ACC112 (cell line): ENCODE measurements around the gene IFT81.
"Not testable (repeated sequence)": the region's sequence is repeated elsewhere in the genome, so short reads cannot be mapped to it uniquely, and the experiment has no call there.

Experiments
- H2AFZ ChIP-seq: fragments of 200-600 bp; sonication (generic); one replicate; pipeline ENCODE4 v1.6.0; 2017; ENCODE audit warnings: antibody characterized with exemption, low read length; ENCODE audit not compliant: unreplicated experiment
- H3K27ac ChIP-seq: fragments of 200-600 bp; sonication (generic); 2 replicates; pipeline ENCODE4 v1.5.1; 2014; ENCODE audit warnings: low read depth, mild to moderate bottlenecking, antibody characterized with exemption, low read length, moderate library complexity
- H3K27me3 ChIP-seq: fragments of 200-600 bp; sonication (generic); 2 replicates; pipeline ENCODE4 v1.6.1; 2014; ENCODE audit warnings: mild to moderate bottlenecking, antibody characterized with exemption, low read length, moderate library complexity, mixed read lengths; ENCODE audit not compliant: insufficient read depth
- H3K36me3 ChIP-seq: fragments of 200-600 bp; sonication (generic); 2 replicates; pipeline ENCODE4 v1.6.1; 2016; ENCODE audit warnings: mild to moderate bottlenecking, antibody characterized with exemption, low read length, moderate library complexity, mixed read lengths; ENCODE audit not compliant: insufficient read depth
- H3K4me1 ChIP-seq: fragments of 200-600 bp; sonication (generic); one replicate; pipeline ENCODE4 v1.6.1; 2016; ENCODE audit warnings: low read length, mixed read lengths; ENCODE audit not compliant: insufficient read depth, unreplicated experiment, control insufficient read depth
- H3K4me3 ChIP-seq: fragments of 200-600 bp; sonication (generic); 2 replicates; pipeline ENCODE4 v1.5.1; 2014; ENCODE audit warnings: mild to moderate bottlenecking, low read depth, low read length
- H3K79me2 ChIP-seq: fragments of 200-600 bp; sonication (generic); one replicate; pipeline ENCODE4 v1.6.0; 2016; ENCODE audit warnings: low read length; ENCODE audit not compliant: control insufficient read depth, unreplicated experiment, insufficient read depth

IFT81 gene

GRCh38 chr12:110205931-110206330 is 81.8 kb downstream of the IFT81 start:
- Histone ChIP-seq H3K27ac (no peak overlapping the region), H2AFZ (no peak overlapping the region), H3K79me2 (no peaks in the 10 kb centered on the region), H3K36me3 (0 out of 2 replicates have a peak, but pooled peaks cover 7% of the 10 kb centered on the region), H3K4me1 (no peaks in the 10 kb centered on the region), H3K27me3 (no peaks in the 10 kb centered on the region), H3K4me3 (no peak overlapping the region)

GRCh38 chr12:110211639-110212536 is 87.7 kb downstream of the IFT81 start:
- H3K79me2 ChIP-seq, H2AFZ ChIP-seq, H3K27me3 ChIP-seq, H3K4me1 ChIP-seq, H3K4me3 ChIP-seq: not testable (repeated sequence)
- Histone ChIP-seq H3K36me3 (peaks cover 15% of the 10 kb centered on the region), H3K27ac (peak overlapping the region; percentile 87)

GRCh38 chr12:110217996-110218674 is 94.0 kb downstream of the IFT81 start:
- H3K4me3 ChIP-seq: no peak overlapping the region
- no peaks in the 10 kb centered on the region for H3K79me2 ChIP-seq
- H3K36me3 ChIP-seq: peaks cover 6% of the 10 kb centered on the region
- no peaks in the 10 kb centered on the region for H3K27me3 ChIP-seq
- no peak overlapping the region for H3K27ac ChIP-seq
- H3K4me1 ChIP-seq: no peaks in the 10 kb centered on the region
- no peak overlapping the region for H2AFZ ChIP-seq

- Histone ChIP-seq H3K36me3 (no peaks in the 10 kb centered on the region), H2AFZ (no peak overlapping the region), H3K27ac (no peak overlapping the region), H3K4me3 (no peak overlapping the region), H3K4me1 (peaks cover 17% of the 10 kb centered on the region), H3K79me2 (no peaks in the 10 kb centered on the region), H3K27me3 (no peaks in the 10 kb centered on the region)
These were observed 97.9 kb downstream of the IFT81 start for GRCh38 chr12:110222027-110222426.

- Histone ChIP-seq H3K79me2 (no peaks in the 10 kb centered on the region), H2AFZ (no peak overlapping the region), H3K27ac (no peak overlapping the region), H3K27me3 (no peaks in the 10 kb centered on the region), H3K4me1 (peaks cover 17% of the 10 kb centered on the region), H3K36me3 (no peaks in the 10 kb centered on the region), H3K4me3 (no peak overlapping the region)
These were observed 98.3 kb downstream of the IFT81 start for GRCh38 chr12:110222433-110222832.

GRCh38 chr12:110223777-110224378 is 99.7 kb downstream of the IFT81 start:
- Histone ChIP-seq H3K27ac (peak overlapping the region; percentile 66), H2AFZ (peak overlapping the region; percentile 37), H3K4me1 (peaks cover 17% of the 10 kb centered on the region), H3K4me3 (peak overlapping the region; percentile 72; the same call in 1 of the 2 replicates), H3K27me3 (no peaks in the 10 kb centered on the region), H3K79me2 (no peaks in the 10 kb centered on the region), H3K36me3 (no peaks in the 10 kb centered on the region)

GRCh38 chr12:110224379-110225304 is 100.5 kb downstream of the IFT81 start:
- Histone ChIP-seq H3K79me2 (no peaks in the 10 kb centered on the region), H3K27me3 (no peaks in the 10 kb centered on the region), H3K4me3 (peak overlapping the region; percentile 72), H2AFZ (peak overlapping the region; percentile 84), H3K36me3 (no peaks in the 10 kb centered on the region), H3K27ac (peak overlapping the region; percentile 66), H3K4me1 (peaks cover 17% of the 10 kb centered on the region)

GRCh38 chr12:110227138-110227537 is 103.0 kb downstream of the IFT81 start:
- no peaks in the 10 kb centered on the region for H3K27me3 ChIP-seq
- peaks cover 17% of the 10 kb centered on the region for H3K4me1 ChIP-seq
- no peak overlapping the region for H3K27ac ChIP-seq
- no peaks in the 10 kb centered on the region for H3K36me3 ChIP-seq
- no peak overlapping the region for H2AFZ ChIP-seq
- H3K4me3 ChIP-seq: no peak overlapping the region
- no peaks in the 10 kb centered on the region for H3K79me2 ChIP-seq

GRCh38 chr12:110228348-110228747 is 104.2 kb downstream of the IFT81 start:
- H3K79me2 ChIP-seq, H2AFZ ChIP-seq, H3K27me3 ChIP-seq, H3K27ac ChIP-seq, H3K4me3 ChIP-seq, H3K36me3 ChIP-seq: not testable (repeated sequence)
- peaks cover 17% of the 10 kb centered on the region for H3K4me1 ChIP-seq

GRCh38 chr12:110228756-110229155 is 104.6 kb downstream of the IFT81 start:
- Histone ChIP-seq H3K27me3 (no peaks in the 10 kb centered on the region), H3K36me3 (no peaks in the 10 kb centered on the region), H3K4me3 (no peak overlapping the region), H3K4me1 (peaks cover 14% of the 10 kb centered on the region), H3K27ac (no peak overlapping the region), H2AFZ (no peak overlapping the region), H3K79me2 (no peaks in the 10 kb centered on the region)
